ENCODE measurements around the gene CEP250.
"Not testable (repeated sequence)": the region's sequence is repeated elsewhere in the genome, so short reads cannot be mapped to it uniquely, and the experiment has no call there.

The CEP250 gene

DNA sequence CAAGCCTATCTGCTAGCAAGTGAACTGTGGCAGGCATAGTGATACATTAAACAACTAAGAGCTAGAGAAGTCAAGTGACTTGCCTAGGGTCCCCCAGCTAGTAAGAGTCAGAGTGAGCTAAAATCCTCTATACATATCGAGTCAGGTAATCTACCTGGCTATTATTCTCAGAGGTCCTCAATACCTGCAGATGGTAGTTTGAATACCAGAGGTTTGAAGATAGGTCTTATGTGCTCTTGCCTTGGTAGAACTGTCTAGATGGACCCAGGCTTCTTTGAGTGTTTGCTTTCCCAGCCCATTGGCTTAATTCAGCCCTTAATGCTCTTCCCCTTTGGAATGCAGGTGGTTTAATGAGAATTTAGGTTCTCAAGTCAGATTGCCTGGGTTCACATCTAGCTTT, 87.6 kb downstream of the CEP250 start:
- H4K91ac ChIP-seq (ENCODE audit: low read length): no peak overlapping the region
- H2BK12ac ChIP-seq (ENCODE audit: low read length in 2 of 2): no peak overlapping the region
- no peak overlapping the region for H2AK5ac ChIP-seq (ENCODE audit: low read length, severe bottlenecking)
- H3K4me2 ChIP-seq (ENCODE audit: low read length, poor library complexity, severe bottlenecking): no peak overlapping the region
- H2BK5ac ChIP-seq (ENCODE audit: low read depth, low read length, poor library complexity, severe bottlenecking): no peak overlapping the region
- no peak for DNase-seq
- no peak overlapping the region for H2AFZ ChIP-seq (ENCODE audit: low read depth, low read length)
- H2BK15ac ChIP-seq (ENCODE audit: low read depth, poor library complexity, severe bottlenecking): no peak overlapping the region
- H3K23ac ChIP-seq (ENCODE audit: low read length in 2 of 2): no peak overlapping the region
- H2BK120ac ChIP-seq (ENCODE audit: low read depth, low read length): no peak overlapping the region
- H3K4ac ChIP-seq (ENCODE audit: low read depth in 1 of 2, low read length in 2 of 2): no peak overlapping the region
- no peak overlapping the region for H3K27ac ChIP-seq (ENCODE audit: low read length, poor library complexity, severe bottlenecking)
- H3K9ac ChIP-seq (ENCODE audit: low read length): no peak overlapping the region
- peaks cover 15% of the 10 kb centered on the region for H3K4me1 ChIP-seq (ENCODE audit: control insufficient read depth, insufficient read depth, low read depth, low read length)
- WGBS: 100% methylated on average over 1 of the region's 1 CpG
- no peaks in the 10 kb centered on the region for H3K27me3 ChIP-seq (ENCODE audit: control insufficient read depth in 1 of 2, insufficient read depth in 1 of 2, low read length in 2 of 2)
- peaks cover 18 to 49% of the 10 kb centered on the region in 2 experiments for H3K36me3 ChIP-seq (ENCODE audit: control insufficient read depth in 1 of 2, insufficient read depth in 2 of 2, low read depth in 1 of 2, low read length in 2 of 2)
- H3K9me3 ChIP-seq (ENCODE audit: control insufficient read depth, low read length): no peaks in the 10 kb centered on the region
- H3K4me3 ChIP-seq (ENCODE audit: insufficient read depth in 1 of 2, low read depth in 1 of 2, low read length in 2 of 2): peak overlapping the region in 1 of 2 experiments; percentile 90
- H3K14ac ChIP-seq (ENCODE audit: low read length in 2 of 2): no peak overlapping the region
- peaks cover 27% of the 10 kb centered on the region for H3K79me1 ChIP-seq (replicated peaks; ENCODE audit: low read length, poor library complexity, severe bottlenecking)
- H3K18ac ChIP-seq (ENCODE audit: low read depth in 1 of 2, low read length in 2 of 2): no peak overlapping the region
- H4K8ac ChIP-seq (ENCODE audit: low read length): no peak overlapping the region

DNA sequence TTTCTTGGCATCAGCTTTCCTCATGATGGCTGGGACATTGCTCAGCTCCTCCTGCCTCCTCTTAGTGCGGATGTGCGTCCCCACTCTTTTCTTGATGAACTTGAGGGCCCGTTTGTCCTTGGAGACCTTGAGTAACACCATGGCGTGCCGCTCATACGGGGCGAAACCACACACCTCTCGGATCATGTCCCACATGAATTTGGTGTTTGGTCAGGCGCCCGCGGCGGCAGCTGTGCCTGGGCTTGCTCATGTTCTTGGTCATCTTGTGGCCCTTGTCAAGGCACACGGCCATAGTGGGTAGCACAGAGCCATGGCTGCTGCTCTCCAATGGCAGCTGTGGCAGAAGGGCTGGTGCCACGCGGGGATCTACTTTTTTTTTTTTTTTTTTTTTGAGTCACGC, 89.0 kb downstream of the CEP250 start:
- DNase-seq: no peak
- Histone ChIP-seq H4K91ac (ENCODE audit: low read length) (no peak overlapping the region), H2AFZ (ENCODE audit: low read depth, low read length) (no peak overlapping the region), H3K4ac (ENCODE audit: low read depth in 1 of 2, low read length in 2 of 2) (no peak overlapping the region), H2BK15ac (ENCODE audit: low read depth, poor library complexity, severe bottlenecking) (no peak overlapping the region), H4K8ac (ENCODE audit: low read length) (no peak overlapping the region), H3K4me3 (ENCODE audit: insufficient read depth in 1 of 2, low read depth in 1 of 2, low read length in 2 of 2) (no peak overlapping the region), H3K18ac (ENCODE audit: low read depth in 1 of 2, low read length in 2 of 2) (no peak overlapping the region), H3K9me3 (ENCODE audit: control insufficient read depth, low read length) (no peaks in the 10 kb centered on the region), H2BK5ac (ENCODE audit: low read depth, low read length, poor library complexity, severe bottlenecking) (no peak overlapping the region), H3K4me1 (ENCODE audit: control insufficient read depth, insufficient read depth, low read depth, low read length) (peaks cover 15% of the 10 kb centered on the region), H3K36me3 (ENCODE audit: control insufficient read depth in 1 of 2, insufficient read depth in 2 of 2, low read depth in 1 of 2, low read length in 2 of 2) (peaks cover 30 to 63% of the 10 kb centered on the region in 2 experiments), H3K23ac (ENCODE audit: low read length in 2 of 2) (no peak overlapping the region), H2AK5ac (ENCODE audit: low read length, severe bottlenecking) (no peak overlapping the region), H3K4me2 (ENCODE audit: low read length, poor library complexity, severe bottlenecking) (no peak overlapping the region), H3K9ac (ENCODE audit: low read length) (no peak overlapping the region), H3K27ac (ENCODE audit: low read length, poor library complexity, severe bottlenecking) (no peak overlapping the region), H3K79me1 (replicated peaks; ENCODE audit: low read length, poor library complexity, severe bottlenecking) (peaks cover 31% of the 10 kb centered on the region), H3K27me3 (ENCODE audit: control insufficient read depth in 1 of 2, insufficient read depth in 1 of 2, low read length in 2 of 2) (no peaks in the 10 kb centered on the region), H3K14ac (ENCODE audit: low read length in 2 of 2) (no peak overlapping the region), H2BK12ac (ENCODE audit: low read length in 2 of 2) (no peak overlapping the region), H2BK120ac (ENCODE audit: low read depth, low read length) (no peak overlapping the region)
- 98% methylated on average over 16 of the region's 16 CpGs for WGBS

DNA sequence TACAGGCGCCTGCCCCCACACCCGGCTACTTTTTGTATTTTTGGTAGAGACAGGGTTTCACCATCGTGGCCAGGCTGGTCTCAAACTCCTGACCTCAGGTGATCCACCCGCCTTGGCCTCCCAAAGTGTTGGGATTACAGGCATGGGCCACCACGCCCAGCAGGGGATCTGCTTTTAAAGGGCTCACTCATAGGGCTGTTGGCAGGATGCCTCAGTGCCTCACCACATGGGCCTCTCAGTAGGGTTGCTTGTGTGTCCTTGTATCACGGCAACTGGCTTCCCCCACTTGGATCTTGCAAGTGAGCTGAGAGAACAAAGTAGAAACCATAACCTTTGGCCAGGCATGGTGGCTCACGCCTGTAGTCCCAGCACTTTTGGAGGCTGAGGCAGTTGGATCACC, 89.5 kb downstream of the CEP250 start:
- peak; percentile 12 for DNase-seq
- not testable (repeated sequence) for H3K14ac ChIP-seq (ENCODE audit: low read length in 2 of 2); H3K9me3 ChIP-seq (ENCODE audit: control insufficient read depth, low read length); H2BK12ac ChIP-seq (ENCODE audit: low read length in 2 of 2); H3K27ac ChIP-seq (ENCODE audit: low read length, poor library complexity, severe bottlenecking); H4K91ac ChIP-seq (ENCODE audit: low read length); H2AK5ac ChIP-seq (ENCODE audit: low read length, severe bottlenecking); H2AFZ ChIP-seq (ENCODE audit: low read depth, low read length); H3K27me3 ChIP-seq (ENCODE audit: control insufficient read depth in 1 of 2, insufficient read depth in 1 of 2, low read length in 2 of 2); H2BK120ac ChIP-seq (ENCODE audit: low read depth, low read length); H3K18ac ChIP-seq (ENCODE audit: low read depth in 1 of 2, low read length in 2 of 2); H3K4me3 ChIP-seq (ENCODE audit: insufficient read depth in 1 of 2, low read depth in 1 of 2, low read length in 2 of 2); H2BK5ac ChIP-seq (ENCODE audit: low read depth, low read length, poor library complexity, severe bottlenecking); H3K9ac ChIP-seq (ENCODE audit: low read length); H3K4ac ChIP-seq (ENCODE audit: low read depth in 1 of 2, low read length in 2 of 2); H3K4me2 ChIP-seq (ENCODE audit: low read length, poor library complexity, severe bottlenecking); H4K8ac ChIP-seq (ENCODE audit: low read length); H3K23ac ChIP-seq (ENCODE audit: low read length in 2 of 2); H2BK15ac ChIP-seq (ENCODE audit: low read depth, poor library complexity, severe bottlenecking)
- Histone ChIP-seq H3K36me3 (ENCODE audit: control insufficient read depth in 1 of 2, insufficient read depth in 2 of 2, low read depth in 1 of 2, low read length in 2 of 2) (peaks cover 30 to 68% of the 10 kb centered on the region in 2 experiments), H3K4me1 (ENCODE audit: control insufficient read depth, insufficient read depth, low read depth, low read length) (peaks cover 15% of the 10 kb centered on the region), H3K79me1 (replicated peaks; ENCODE audit: low read length, poor library complexity, severe bottlenecking) (peaks cover 32% of the 10 kb centered on the region)
- 98% methylated on average over 7 of the region's 7 CpGs for WGBS

DNA sequence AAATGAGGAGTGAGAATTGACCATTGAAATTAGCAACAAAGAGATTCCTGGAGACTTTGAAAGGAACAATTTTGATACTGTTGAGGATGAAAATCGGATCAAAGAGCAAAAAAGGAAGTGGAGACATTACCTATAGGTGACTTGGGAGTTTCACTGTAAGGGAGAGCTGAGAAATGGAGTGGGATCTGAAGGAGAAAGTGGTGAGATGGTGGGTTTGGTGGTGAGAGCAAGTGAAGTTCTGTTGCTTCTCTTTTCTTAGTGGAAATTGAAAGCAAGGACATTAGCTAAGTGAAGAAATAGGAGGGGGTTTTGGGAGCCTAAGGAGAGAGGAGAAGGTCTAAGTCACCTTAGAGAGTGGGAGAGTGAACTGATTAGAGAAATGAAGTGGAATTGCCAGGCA, 90.7 kb downstream of the CEP250 start:
- H3K4ac ChIP-seq (ENCODE audit: low read depth in 1 of 2, low read length in 2 of 2): no peak overlapping the region
- no peak overlapping the region for H3K9ac ChIP-seq (ENCODE audit: low read length)
- H2BK5ac ChIP-seq (ENCODE audit: low read depth, low read length, poor library complexity, severe bottlenecking): no peak overlapping the region
- DNase-seq: no peak
- no peak overlapping the region for H2BK15ac ChIP-seq (ENCODE audit: low read depth, poor library complexity, severe bottlenecking)
- no peak overlapping the region for H3K4me2 ChIP-seq (ENCODE audit: low read length, poor library complexity, severe bottlenecking)
- H2BK120ac ChIP-seq (ENCODE audit: low read depth, low read length): no peak overlapping the region
- WGBS: 94% methylated on average over 1 of the region's 1 CpG
- H3K27me3 ChIP-seq (ENCODE audit: control insufficient read depth in 1 of 2, insufficient read depth in 1 of 2, low read length in 2 of 2): no peaks in the 10 kb centered on the region
- H4K91ac ChIP-seq (ENCODE audit: low read length): no peak overlapping the region
- peaks cover 14% of the 10 kb centered on the region for H3K4me1 ChIP-seq (ENCODE audit: control insufficient read depth, insufficient read depth, low read depth, low read length)
- peaks cover 37 to 77% of the 10 kb centered on the region in 2 experiments for H3K36me3 ChIP-seq (ENCODE audit: control insufficient read depth in 1 of 2, insufficient read depth in 2 of 2, low read depth in 1 of 2, low read length in 2 of 2)
- H3K9me3 ChIP-seq (ENCODE audit: control insufficient read depth, low read length): no peaks in the 10 kb centered on the region
- H3K27ac ChIP-seq (ENCODE audit: low read length, poor library complexity, severe bottlenecking): no peak overlapping the region
- H3K79me1 ChIP-seq (replicated peaks; ENCODE audit: low read length, poor library complexity, severe bottlenecking): peaks cover 32% of the 10 kb centered on the region
- H2AK5ac ChIP-seq (ENCODE audit: low read length, severe bottlenecking): no peak overlapping the region
- no peak overlapping the region for H3K4me3 ChIP-seq (ENCODE audit: insufficient read depth in 1 of 2, low read depth in 1 of 2, low read length in 2 of 2)
- no peak overlapping the region for H2BK12ac ChIP-seq (ENCODE audit: low read length in 2 of 2)
- no peak overlapping the region for H3K23ac ChIP-seq (ENCODE audit: low read length in 2 of 2)
- H3K14ac ChIP-seq (ENCODE audit: low read length in 2 of 2): no peak overlapping the region
- H3K18ac ChIP-seq (ENCODE audit: low read depth in 1 of 2, low read length in 2 of 2): no peak overlapping the region
- H4K8ac ChIP-seq (ENCODE audit: low read length): no peak overlapping the region
- no peak overlapping the region for H2AFZ ChIP-seq (ENCODE audit: low read depth, low read length)

All from mesenchymal stem cell (in vitro differentiated cells and primary cell).